Dendritic cell treated with granulocyte-macrophage colony-stimulating factor and Interleukin-4, amounts not matched to agents 40 ng/mL and 50 ng/mL, for 4 days (primary cell): ENCODE data around the gene DDX4.

ENCODE experiments used
- H3K27ac Mint-ChIP-seq: one replicate; pipeline ENCODE4 v1.8.0; 2022; ENCODE audit warnings: mild to moderate bottlenecking, mixed read lengths
- H3K27me3 Mint-ChIP-seq: one replicate; pipeline ENCODE4 v1.8.0; 2022; ENCODE audit warnings: mild to moderate bottlenecking, mixed read lengths
- H3K36me3 Mint-ChIP-seq: one replicate; pipeline ENCODE4 v1.8.0; 2022; ENCODE audit warnings: low read depth, mixed read lengths
- H3K4me1 Mint-ChIP-seq: one replicate; pipeline ENCODE4 v1.8.0; 2022; ENCODE audit warnings: low read depth, mixed read lengths
- H3K4me3 Mint-ChIP-seq: one replicate; pipeline ENCODE4 v1.8.0; 2022; ENCODE audit warnings: mild to moderate bottlenecking, moderate library complexity, mixed read lengths
- H3K9me3 Mint-ChIP-seq: one replicate; pipeline ENCODE4 v1.8.0; 2022; ENCODE audit warnings: mixed read lengths
- intact Hi-C: fragments of 100-400 bp; cut with micrococcal nuclease; formaldehyde crosslinking; loops from one replicate; pipeline ENCODE4 v1.15.0; 2022

The DDX4 gene

DNA sequence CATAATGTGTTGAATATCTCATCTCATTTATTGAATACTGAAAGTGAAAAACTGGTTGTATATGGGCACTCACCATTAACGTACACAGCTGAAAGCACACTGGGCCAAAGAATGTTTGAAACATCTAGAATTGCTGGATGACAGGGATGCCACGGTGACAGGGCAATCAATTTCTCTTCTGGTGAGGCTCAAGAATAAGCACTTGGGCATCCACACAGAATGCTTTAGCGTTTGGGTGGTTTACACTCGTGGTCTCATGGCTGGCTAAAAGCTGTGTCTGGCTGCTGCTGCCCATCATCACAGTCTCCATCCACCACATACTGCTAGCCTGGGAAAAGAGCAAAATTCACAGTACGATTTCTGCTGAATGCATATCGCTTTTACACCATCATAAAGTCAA, 82.6 kb downstream of the DDX4 start:
- no peaks in the 10 kb centered on the region for H3K36me3 Mint-ChIP-seq
- H3K9me3 Mint-ChIP-seq = no peaks in the 10 kb centered on the region
- H3K4me3 Mint-ChIP-seq = no peak overlapping the region
- H3K4me1 Mint-ChIP-seq = peaks cover 10% of the 10 kb centered on the region
- H3K27me3 Mint-ChIP-seq = peaks cover 29% of the 10 kb centered on the region
- intact Hi-C loops = no loop called here
- no peak overlapping the region for H3K27ac Mint-ChIP-seq

DNA sequence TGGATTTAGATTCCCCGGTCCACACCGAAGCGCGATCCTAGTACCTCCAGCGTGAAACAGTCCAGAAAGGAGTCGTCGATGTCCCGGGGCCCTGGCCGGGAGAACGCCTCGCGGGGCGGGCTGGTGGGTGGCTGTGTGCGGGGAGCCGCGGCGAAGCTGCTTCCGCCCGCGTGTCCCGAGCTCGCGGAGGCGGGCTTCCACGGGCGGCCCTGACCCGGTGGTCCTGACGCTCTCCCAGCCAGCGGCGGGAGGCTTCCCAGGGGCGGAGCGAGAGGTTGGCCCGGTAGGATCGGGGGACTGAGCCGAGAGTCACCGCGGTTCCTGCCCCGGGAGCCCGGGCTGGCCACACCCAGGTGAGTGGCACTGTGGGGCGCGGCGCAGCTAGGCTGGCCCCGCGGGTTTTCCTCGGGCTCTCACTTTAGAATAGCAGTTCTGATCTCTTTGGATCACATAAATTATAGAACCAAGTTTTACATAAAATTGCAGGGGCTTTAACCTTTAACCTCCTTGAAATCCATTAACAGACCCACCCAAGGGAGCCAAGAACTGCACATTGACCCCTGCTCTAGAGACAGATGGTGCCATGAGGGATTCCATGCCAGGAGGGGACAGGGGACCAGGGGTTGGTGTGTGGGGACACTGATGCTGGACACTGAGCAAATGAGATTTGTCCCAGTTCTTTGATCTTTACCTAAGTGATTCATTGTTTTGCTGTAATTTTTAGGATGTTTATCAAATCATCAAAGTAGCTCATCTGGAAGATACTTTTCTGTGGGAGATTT, 84.1 kb downstream of the DDX4 start:
- Mint-ChIP-seq H3K27me3 (peaks cover 29% of the 10 kb centered on the region), H3K27ac (peak overlapping the region; percentile 37), H3K36me3 (no peaks in the 10 kb centered on the region), H3K9me3 (no peaks in the 10 kb centered on the region), H3K4me1 (peaks cover 10% of the 10 kb centered on the region), H3K4me3 (peak overlapping the region; percentile 64)
- intact Hi-C loops = no loop called here

DNA sequence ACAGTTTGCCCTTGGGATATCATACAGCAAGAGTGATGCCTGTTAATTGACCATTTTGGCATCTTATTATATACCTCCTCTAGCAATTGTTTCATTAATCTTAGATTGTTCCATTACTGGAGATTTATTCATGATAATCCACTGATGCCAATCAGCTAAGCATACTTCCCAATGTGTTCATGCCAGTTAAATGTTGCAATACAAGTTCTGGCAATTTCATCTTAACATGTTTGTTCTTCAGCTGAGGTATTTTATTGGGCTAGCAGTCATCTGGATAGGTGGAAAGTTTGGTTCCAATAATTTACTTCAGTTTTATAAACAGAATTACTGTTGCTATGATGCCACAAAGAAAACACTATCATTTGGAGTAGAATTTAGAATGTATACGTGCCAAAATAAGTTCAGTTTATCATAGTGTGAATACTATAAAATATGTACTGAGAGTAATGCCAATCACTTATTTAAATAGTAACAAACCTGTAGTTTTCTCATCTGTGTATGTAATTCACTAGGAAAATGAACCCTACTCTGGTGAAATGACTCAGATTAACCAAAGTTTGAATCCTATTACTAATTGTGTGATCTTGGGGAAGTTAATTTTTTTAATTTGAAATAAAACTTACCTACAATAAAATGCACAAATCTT, 85.4 kb downstream of the DDX4 start:
- Mint-ChIP-seq H3K27ac (no peak overlapping the region), H3K4me3 (no peak overlapping the region), H3K27me3 (peaks cover 29% of the 10 kb centered on the region), H3K9me3 (no peaks in the 10 kb centered on the region), H3K4me1 (peaks cover 10% of the 10 kb centered on the region), H3K36me3 (no peaks in the 10 kb centered on the region)
- intact Hi-C loops = no loop called here

DNA sequence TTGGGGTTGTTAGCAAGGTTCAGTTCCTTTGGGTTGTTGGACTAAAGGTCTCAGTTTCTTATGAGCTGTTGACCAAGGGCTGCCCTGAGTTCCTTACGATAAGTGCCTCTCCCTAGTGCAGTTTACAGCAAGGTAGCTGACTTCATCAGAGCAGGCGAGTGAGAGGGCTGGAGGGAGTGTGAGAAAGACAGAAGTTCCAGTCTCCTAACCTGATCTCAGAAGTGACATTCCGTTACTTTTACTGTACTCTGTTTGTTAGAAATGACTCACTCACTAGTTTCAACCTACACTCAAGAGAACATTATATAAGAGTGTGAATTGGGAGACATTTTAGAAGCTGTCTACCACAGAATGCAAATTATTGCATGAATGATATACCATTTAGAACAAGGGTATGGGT, 92.1 kb downstream of the DDX4 start:
- no peak overlapping the region for H3K4me3 Mint-ChIP-seq
- intact Hi-C loops = no loop called here
- no peaks in the 10 kb centered on the region for H3K36me3 Mint-ChIP-seq
- no peaks in the 10 kb centered on the region for H3K27me3 Mint-ChIP-seq
- no peaks in the 10 kb centered on the region for H3K4me1 Mint-ChIP-seq
- H3K27ac Mint-ChIP-seq = no peak overlapping the region
- H3K9me3 Mint-ChIP-seq = peaks cover 19% of the 10 kb centered on the region

GRCh38 chr5:55832446-55832845, 94.6 kb downstream of the DDX4 start:
- intact Hi-C loops = no loop called here
- H3K27ac Mint-ChIP-seq = no peak overlapping the region
- H3K4me1 Mint-ChIP-seq = no peaks in the 10 kb centered on the region
- H3K9me3 Mint-ChIP-seq = peaks cover 19% of the 10 kb centered on the region
- H3K36me3 Mint-ChIP-seq = no peaks in the 10 kb centered on the region
- no peaks in the 10 kb centered on the region for H3K27me3 Mint-ChIP-seq
- H3K4me3 Mint-ChIP-seq = no peak overlapping the region

- no peak overlapping the region for H3K27ac Mint-ChIP-seq
- no peaks in the 10 kb centered on the region for H3K36me3 Mint-ChIP-seq
- H3K27me3 Mint-ChIP-seq = no peaks in the 10 kb centered on the region
- intact Hi-C loops = no loop called here
- H3K9me3 Mint-ChIP-seq = peaks cover 19% of the 10 kb centered on the region
- H3K4me1 Mint-ChIP-seq = no peaks in the 10 kb centered on the region
- H3K4me3 Mint-ChIP-seq = no peak overlapping the region
Measured at GRCh38 chr5:55836191-55836590, 98.3 kb downstream of the DDX4 start.

DNA sequence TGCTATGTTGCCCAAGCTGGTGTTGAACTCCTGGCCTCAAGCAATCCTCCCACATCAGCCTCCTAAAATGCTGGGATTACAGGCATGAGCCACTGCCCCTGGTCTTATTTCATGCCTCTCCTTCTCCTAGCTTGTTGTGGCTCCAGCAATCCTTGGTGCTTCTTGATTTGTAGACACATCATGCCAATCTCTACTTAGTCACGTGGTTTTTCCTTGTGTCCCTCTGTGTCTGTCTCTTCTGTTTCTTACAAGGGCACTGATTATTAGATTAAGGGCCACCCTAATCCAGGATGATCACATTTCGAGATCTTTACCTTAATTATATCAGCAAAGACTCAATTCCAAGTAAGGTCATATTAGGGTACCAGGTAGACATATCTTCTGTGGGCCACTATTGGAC, 104.1 kb downstream of the DDX4 start:
- intact Hi-C loops = no loop called here
- Mint-ChIP-seq H3K4me1 (no peaks in the 10 kb centered on the region), H3K27ac (no peak overlapping the region), H3K9me3 (peaks cover 24% of the 10 kb centered on the region), H3K27me3 (no peaks in the 10 kb centered on the region), H3K36me3 (no peaks in the 10 kb centered on the region), H3K4me3 (no peak overlapping the region)

DNA sequence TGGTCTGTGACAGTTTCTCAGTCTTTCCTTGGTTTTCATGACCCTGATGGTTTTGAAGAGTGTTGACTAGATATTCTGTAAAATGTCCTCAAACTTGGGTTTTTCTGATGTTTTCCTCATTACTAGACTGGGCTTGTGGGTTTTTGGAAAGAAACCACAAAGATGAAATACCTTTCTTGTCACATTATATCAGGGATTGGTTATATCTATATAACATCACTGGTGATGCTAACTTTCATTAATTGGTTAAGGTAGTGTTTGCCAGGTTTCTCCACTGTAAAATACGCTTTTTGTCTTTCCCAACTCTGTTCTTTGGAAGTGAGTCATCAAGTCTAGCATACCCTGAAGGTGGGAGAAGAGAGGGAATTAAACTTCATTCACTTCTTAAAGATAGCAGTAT, 110.0 kb downstream of the DDX4 start:
- peaks cover 17% of the 10 kb centered on the region for H3K4me1 Mint-ChIP-seq
- peaks cover 24% of the 10 kb centered on the region for H3K9me3 Mint-ChIP-seq
- no peaks in the 10 kb centered on the region for H3K27me3 Mint-ChIP-seq
- no peak overlapping the region for H3K27ac Mint-ChIP-seq
- intact Hi-C loops = no loop called here
- H3K36me3 Mint-ChIP-seq = no peaks in the 10 kb centered on the region
- H3K4me3 Mint-ChIP-seq = no peak overlapping the region

DNA sequence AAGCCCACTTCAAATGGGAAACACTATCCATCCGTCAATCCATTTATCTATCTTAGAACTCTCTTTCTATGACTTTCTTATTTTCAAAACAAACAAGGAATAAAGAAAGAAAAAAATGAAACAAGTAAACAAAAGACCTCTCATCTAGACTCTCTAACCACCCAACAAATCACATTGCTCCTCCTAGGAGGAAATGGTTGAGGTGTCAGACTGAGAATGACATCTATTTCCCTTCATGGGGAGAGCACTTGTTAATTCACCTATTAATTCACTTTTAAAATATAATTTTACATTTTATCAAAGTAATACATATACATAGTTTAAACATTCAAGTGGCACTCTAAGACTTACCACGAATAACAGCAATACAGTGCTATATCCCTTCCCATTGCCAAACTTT, 110.9 kb downstream of the DDX4 start:
- H3K36me3 Mint-ChIP-seq = no peaks in the 10 kb centered on the region
- H3K4me3 Mint-ChIP-seq = no peak overlapping the region
- H3K27ac Mint-ChIP-seq = no peak overlapping the region
- no peaks in the 10 kb centered on the region for H3K27me3 Mint-ChIP-seq
- peaks cover 26% of the 10 kb centered on the region for H3K4me1 Mint-ChIP-seq
- H3K9me3 Mint-ChIP-seq = peaks cover 17% of the 10 kb centered on the region
- intact Hi-C loops = no loop called here

DNA sequence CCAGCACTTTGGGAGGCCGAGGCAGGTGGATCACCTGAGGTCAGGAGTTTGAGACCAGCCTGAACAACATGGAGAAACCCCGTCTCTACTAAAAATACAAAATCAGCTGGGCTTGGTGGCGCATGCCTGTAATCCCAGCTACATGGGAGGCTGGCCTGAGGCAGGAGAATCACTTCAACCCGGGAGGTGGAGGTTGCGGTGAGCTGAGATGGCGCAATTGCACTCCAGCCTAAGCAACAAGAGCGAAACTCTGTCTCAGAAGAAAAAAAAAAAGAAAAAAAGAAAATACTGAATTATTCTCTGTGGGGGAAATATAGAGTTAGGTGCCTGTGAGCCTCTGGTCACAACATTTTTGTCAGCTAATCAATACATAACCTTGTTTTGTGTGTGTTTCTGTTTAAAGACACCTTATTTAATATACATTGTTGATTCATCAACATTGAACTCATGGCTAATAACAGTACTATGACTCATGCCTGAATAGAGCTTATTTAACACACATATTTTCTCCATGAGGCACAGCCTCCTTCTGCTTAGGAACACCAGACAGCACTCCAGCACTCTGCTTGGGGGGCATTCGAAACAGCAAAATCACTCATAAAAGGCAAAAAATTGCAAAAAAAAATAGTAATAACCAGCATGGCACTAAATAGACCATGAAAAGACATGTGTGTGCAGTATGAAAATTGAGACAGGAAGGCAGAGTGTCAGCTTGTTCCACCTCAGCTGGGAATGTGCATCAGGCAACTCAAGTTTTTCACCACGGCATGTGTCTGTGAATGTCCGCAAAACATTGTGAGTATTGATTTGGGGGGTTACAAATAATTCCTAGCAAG, 113.2 kb downstream of the DDX4 start, which contains the start of gene IL31RA:
IL31RA (plus strand) TSS at position 519 of the 836 bp plus-strand sequence; CDS start at position 733, 214 bp downstream.
- no peaks in the 10 kb centered on the region for H3K27me3 Mint-ChIP-seq
- intact Hi-C loops = no loop called here
- no peaks in the 10 kb centered on the region for H3K9me3 Mint-ChIP-seq
- no peak within 1 kb of the TSS for H3K27ac Mint-ChIP-seq
- H3K36me3 Mint-ChIP-seq = no peaks in the 10 kb centered on the region
- no peak within 1 kb of the TSS for H3K4me3 Mint-ChIP-seq
- peaks cover 41% of the 10 kb centered on the region for H3K4me1 Mint-ChIP-seq

GRCh38 chr5:55851675-55851979, 113.8 kb downstream of the DDX4 start:
- intact Hi-C loops = no loop called here
- H3K9me3 Mint-ChIP-seq = no peaks in the 10 kb centered on the region

GRCh38 chr5:55852503-55852902, 114.6 kb downstream of the DDX4 start:
- Mint-ChIP-seq H3K4me1 (peaks cover 55% of the 10 kb centered on the region), H3K4me3 (no peak overlapping the region), H3K27me3 (no peaks in the 10 kb centered on the region), H3K36me3 (no peaks in the 10 kb centered on the region), H3K27ac (no peak overlapping the region), H3K9me3 (no peaks in the 10 kb centered on the region)
- intact Hi-C loops = no loop called here

More at GRCh38 chr5:55851675-55851979, 113.8 kb downstream of the DDX4 start:
- peaks cover 47% of the 10 kb centered on the region for H3K4me1 Mint-ChIP-seq
- no peaks in the 10 kb centered on the region for H3K27me3 Mint-ChIP-seq
- no peak overlapping the region for H3K27ac Mint-ChIP-seq
- H3K36me3 Mint-ChIP-seq = no peaks in the 10 kb centered on the region
- no peak overlapping the region for H3K4me3 Mint-ChIP-seq

GRCh38 chr5:55853041-55853670, 115.3 kb downstream of the DDX4 start:
- Mint-ChIP-seq H3K4me3 (no peak overlapping the region), H3K9me3 (no peaks in the 10 kb centered on the region), H3K27me3 (no peaks in the 10 kb centered on the region), H3K27ac (no peak overlapping the region), H3K36me3 (no peaks in the 10 kb centered on the region), H3K4me1 (peaks cover 59% of the 10 kb centered on the region)
- intact Hi-C loops = no loop called here

DNA sequence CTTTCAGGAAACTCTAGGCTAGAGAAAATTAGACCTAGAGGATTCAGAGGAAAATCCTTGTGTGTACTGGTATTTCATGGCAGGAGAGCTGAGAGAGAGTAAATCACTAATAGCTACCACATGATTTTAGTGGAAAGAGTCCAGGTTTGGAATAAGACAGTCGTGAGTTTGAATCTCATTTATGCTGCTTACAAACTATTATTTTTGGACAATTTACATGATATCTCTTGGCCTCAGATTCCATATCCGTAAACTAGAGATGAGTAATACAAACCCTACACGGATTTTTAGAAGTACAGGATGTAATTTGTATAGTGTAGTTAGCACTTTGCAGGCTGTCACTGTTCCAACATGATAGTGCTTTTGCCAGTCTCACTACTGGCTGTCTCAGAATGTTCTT, 116.0 kb downstream of the DDX4 start:
- Mint-ChIP-seq H3K4me3 (no peak overlapping the region), H3K9me3 (no peaks in the 10 kb centered on the region), H3K4me1 (peaks cover 62% of the 10 kb centered on the region), H3K27me3 (no peaks in the 10 kb centered on the region), H3K27ac (no peak overlapping the region), H3K36me3 (no peaks in the 10 kb centered on the region)
- intact Hi-C loops = no loop called here
